GM21447 (cell line): Measurements from ENCODE around the gene MRGPRX3.
"Not testable (repeated sequence)": the region's sequence is repeated elsewhere in the genome, so short reads cannot be mapped to it uniquely, and the experiment has no call there.

Experiments used
- ATAC-seq: cut with Tn5 transposase; IDR thresholded peaks from one replicate; pipeline ENCODE4 v1.9.1; 2021; ENCODE audit not compliant: unreplicated experiment

MRGPRX3 gene

DNA sequence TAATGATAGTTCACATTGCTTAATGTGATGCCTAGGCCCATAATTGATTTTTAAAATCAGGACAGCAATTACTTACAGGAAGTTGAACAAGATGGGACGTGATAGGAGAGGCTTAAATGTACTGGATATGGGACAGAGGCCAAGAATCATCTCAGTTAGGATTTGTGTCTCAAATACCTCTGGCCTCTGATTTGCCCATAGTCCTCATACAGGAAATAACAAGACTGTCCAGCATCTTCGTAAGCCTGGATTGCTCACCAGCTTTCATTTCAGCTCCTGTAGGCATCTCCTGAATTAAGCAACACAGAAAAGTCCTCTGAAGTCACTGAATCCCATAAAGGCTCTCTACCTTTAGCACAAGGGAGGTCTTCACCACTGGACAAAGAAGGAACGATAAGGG lies at the start of gene MRGPRX3:
MRGPRX3 (plus strand) TSS at position 231 of the 400 bp plus-strand sequence. CDS start 4,632 bp downstream, outside the sequence.
- no peak for ATAC-seq

DNA sequence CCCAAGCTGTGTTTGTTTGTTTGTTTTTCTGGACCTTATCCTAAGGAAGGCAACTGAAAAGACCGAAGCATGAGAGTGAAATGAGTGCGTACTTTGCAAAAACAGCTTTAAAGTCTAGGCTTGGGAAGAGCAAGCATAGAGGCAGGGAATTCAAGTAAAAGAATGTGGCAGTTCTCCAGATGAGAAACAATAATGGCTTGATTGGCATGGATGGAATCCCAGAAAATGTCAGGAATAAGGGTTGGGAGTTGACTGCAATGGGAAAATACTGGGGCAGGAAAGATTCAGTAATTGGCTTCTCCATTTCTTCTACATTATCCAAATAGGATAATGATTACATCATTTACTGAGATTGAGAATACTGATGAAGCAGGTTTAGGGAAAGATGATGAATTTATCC lies 44.0 kb upstream of the MRGPRX3 start:
- ATAC-seq: no peak

DNA sequence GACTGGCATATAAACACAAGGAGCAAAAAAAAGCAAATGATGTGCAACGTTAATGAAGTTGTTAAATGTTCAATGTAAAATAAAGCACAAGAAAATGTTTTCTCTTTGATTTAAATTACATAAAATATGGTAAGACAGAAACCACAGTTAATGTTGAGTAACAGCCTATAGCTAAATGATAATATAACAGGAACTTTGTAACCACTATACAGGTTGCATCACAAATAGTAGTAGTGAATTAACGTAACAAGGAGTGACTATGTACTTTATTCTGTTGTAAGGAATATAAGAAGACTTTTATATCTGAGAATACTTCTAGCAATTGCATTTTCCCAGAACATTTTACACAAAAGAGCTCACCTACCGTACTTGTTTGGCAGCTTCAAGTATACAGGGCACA lies 43.4 kb upstream of the MRGPRX3 start:
- ATAC-seq: no peak

DNA sequence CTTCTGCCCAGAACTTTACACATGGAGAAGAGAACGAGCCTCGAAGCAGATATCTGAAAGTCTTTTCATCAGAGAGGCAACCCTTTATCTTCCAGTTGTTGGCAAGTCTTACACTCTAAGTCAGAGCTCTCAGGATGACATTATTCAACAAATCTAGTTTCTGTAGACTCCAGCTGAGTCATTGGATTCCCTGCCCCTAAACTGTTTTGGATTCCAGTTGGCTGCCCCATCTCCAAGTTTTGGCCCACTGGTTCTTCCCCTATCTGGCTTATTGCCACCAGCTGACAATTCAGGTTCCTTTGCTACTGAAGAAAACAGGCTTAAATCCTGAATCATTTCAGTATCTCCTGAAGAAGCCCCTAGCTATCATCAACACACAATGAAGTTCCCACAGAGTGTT lies 40.6 kb upstream of the MRGPRX3 start:
- ATAC-seq: no peak

DNA sequence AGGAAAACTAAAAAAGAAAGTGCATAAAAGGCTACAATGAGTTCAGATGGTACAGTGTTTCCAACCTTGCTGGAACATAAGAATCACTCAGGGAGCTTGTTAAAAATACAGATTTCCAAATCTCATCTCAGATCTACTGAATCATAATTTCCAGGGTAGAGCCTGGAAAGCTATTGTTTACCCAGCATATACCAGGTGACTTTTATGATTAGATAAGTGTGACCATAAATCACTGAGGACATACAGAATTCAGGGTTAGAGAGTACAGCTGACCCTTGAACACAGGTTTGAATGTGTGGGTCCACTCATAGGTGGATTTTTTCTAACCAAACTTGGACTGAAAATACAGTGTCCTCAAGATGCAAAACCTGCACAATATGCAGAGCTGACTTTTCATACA lies 38.4 kb upstream of the MRGPRX3 start:
- ATAC-seq: no peak

DNA sequence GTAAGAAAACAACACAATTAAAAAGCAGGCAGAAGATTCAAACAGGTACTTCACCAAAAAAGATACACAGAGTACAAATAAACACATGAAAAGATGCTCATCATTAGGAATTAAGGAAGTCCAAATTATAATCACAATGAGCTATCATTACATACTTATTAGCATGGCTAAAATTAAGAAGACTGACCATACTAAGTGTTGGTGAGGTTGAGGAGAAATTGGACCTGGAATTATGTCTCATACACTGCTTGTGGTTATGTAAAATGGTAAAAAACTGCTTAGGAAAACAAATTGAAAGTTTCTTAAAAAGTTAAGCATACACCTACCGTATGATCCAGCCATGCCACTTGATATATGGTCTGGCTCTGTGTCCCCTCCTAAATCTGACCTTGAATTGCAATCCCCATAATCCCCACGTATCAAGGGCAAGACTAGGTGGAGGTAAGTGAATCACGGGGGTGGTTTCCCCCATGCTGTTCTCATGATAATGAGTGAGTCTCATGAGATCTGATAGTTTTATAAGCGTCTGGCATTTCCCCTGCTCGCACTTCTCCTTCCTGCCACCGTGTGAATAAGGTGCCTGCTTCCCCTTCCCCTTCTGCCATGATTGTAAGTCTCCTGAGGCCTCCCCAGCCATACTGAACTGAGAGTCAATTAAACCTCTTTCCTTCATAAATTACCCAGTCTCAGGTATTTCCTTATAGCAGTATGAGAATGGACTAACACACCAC lies 31.3 kb upstream of the MRGPRX3 start:
- no peak for ATAC-seq

DNA sequence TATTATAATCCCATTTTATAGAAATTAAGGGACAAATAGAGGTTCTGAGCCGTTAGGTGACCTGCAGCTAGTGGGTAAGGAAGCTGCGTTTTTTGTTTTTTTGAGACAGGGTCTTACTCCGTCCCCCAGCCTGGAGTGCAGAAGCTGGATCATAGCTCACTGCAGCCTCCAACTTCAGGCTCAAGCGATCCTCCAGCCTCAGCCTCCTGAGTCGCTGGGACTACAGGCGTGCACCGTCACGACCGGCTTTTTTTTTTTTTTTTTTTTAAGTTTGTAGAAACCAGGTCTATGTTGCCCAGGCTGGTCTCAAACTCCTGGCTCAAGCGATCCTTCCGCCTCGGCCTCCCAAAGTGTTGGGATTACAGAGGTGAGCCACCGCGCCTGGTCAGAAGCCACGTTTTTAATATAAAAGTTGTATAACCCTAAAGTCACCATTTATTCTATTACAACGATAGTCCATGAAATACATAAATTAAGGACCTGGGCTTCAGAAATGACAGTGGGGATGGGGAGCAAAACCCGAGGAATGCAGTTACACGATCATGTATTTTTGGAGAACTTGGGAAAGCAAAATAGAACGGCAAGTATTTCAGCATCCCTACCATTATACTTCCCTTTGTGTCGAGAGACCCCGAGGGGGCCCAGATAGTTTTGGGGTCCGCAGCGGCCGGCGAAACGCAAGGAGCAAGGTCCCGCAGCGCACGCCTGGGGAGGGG lies 27.1 kb upstream of the MRGPRX3 start:
- peak; percentile 14 for ATAC-seq

DNA sequence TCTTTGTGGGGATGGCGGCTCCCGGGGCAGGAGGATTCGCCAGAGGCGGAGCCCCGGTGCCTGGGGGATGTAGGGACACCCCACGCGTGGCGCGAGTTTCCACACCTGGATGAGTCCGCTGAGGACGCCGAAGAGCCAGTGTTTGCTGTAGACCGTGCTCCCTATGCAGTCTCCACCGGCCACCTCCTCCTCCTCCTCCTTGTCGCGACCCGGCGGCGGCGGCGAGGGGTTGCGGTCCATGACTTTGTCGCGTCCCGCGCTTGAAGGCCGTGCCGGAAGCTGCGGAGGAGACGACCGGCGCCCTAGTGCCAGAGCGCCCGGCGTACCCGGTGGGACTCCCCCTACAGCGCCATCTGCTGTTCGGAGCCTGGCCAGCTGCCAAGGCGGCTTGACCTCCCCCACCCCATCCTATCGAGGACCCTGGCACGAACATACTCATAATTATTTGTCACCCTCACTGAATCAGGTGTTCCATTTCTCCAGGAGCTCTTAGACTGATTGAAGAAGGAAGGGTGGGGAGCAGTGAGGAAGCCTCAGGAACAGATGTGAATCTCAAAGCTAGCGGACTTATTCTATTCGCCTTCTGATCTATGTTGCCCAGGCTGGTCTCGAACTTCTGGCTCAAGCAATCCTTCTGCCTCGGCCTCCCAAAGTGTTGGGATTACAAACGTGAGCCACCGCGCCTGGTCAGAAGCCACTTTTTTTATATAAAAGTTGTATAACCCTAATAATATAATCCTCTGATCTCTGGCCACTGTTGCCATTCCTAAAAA lies 26.4 kb upstream of the MRGPRX3 start, which contains the start of gene SAAL1:
SAAL1 (minus strand) TSS at position 281 of the 773 bp plus-strand sequence; CDS start at position 240, 41 bp downstream.
- ATAC-seq: peak; percentile 96

DNA sequence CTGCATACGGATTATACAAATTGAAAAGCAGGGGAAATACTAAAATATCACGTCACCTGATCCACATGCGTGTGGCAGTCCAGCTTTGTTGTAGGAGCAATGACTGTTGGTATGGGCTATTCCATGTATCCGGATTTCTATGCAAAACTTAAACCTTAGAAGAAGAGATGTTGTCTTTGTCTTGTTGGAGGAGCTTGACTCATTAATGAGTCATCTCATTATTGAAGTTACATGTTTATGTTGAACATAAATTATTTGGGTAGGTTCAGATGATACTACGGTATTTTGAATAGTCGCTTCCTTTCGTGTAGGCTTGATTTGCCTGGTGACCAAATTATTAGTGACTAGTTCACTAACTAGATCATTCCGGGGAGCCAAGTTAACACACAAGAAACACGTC lies 25.7 kb upstream of the MRGPRX3 start:
- no peak for ATAC-seq

DNA sequence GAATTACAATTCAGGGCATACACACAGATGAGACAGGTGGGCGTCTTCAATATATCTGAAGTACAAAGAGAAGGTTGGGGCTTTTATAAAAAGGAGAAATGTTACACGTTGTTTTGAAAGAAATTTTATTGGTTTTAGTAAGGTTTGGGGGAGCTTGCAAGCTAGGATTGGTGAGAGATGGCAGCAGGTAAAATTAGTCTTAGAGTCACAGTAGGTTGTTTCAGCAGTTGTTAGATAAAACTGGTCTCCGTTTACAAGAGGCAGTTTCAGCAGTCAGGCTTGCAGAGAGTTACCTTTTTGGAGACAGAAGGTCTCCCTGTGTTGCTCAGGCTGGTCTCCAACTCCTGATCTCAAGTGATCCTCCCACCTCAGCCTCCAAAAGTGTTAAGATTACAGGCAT lies 24.1 kb upstream of the MRGPRX3 start:
- no peak for ATAC-seq

DNA sequence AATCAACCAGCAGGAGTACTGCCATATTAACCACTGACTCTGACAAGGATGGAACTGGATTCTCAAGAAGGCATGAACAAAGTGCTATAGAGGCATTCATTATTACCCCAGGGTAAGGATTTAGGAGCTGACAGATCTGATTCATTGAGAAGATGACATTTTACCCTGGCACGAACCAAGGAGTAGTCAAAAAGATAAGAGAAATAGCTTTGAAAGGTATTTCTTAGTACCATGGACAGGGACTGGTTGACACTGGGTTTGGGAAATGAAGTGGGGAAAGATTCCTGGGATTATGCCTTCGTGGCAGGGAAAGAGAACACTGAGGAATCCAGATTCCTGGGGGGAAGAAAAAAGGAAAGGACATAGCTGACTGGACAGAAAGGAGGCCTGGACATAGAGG lies 21.4 kb upstream of the MRGPRX3 start:
- no peak for ATAC-seq

DNA sequence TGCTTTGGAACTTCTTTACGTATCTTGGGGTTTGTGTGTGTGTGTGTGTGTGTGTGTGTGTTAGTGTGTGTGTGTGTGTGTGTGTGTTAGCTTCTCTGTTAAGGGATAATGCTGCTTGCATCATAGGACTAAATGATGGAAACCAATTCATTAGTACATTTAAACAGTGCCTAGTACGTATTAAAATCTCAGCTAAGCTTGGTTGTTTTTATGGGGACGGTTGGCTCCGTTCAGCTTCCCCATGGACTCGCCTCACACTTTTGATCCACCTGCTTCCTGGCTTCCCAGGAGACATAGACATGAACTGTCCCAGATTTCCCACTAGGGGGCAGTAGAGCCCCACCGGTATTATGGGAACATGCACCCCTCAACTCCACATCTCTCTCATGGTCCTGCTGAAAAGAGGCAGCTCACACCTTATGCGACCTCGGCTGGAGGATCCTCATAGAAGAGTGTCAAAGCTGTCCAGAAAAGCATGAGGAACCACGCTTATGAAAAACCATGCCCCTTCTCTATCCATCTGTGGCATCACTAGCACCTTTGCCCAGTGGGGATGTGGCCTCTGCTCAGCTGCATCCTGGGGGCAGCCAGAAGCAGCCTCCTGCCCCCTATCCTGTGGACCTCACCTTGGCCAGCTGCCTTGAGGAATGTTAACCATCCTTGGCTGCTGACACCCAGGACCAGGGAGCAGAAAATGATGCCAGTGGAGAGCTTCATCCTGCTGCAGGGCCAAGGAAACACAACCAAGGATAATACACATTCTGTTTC lies 16.8 kb upstream of the MRGPRX3 start:
- ATAC-seq: peak; percentile 80

DNA sequence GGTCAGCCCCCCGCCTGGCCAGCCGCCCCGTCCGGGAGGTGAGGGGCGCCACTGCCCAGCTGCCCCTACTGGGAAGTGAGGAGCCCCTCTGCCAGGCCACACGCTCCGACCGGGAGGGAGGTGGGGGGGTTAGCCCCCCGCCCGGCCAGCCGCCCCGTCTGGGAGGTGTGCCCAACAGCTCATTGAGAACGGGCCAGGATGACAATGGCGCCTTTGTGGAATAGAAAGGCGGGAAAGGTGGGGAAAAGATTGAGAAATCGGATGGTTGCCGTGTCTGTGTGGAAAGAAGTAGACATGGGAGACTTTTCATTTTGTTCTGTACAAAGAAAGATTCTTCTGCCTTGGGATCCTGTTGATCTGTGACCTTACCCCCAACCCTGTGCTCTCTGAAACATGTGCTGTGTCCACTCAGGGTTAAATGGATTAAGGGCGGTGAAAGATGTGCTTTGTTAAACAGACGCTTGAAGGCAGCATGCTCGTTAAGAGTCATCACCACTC lies 11.0 kb upstream of the MRGPRX3 start:
- not testable (repeated sequence) for ATAC-seq

DNA sequence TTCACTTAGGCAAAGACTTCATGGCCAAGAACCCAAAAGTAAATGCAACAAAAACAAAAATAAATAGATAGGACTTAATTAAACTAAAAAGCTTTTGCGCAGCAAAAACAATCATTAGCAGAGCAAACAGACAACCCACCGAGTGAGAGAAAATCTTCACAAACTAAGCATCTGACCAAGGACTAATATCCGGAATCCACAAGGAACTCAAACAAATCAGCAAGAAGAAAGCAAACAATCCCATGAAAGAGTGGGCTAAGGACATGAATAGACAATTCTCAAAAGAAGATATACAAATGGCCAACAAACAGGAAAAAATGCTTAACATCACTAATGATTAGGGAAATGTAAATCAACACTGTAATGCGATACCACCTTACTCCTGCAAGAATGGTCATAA lies 1.3 kb upstream of the MRGPRX3 start:
- not testable (repeated sequence) for ATAC-seq

DNA sequence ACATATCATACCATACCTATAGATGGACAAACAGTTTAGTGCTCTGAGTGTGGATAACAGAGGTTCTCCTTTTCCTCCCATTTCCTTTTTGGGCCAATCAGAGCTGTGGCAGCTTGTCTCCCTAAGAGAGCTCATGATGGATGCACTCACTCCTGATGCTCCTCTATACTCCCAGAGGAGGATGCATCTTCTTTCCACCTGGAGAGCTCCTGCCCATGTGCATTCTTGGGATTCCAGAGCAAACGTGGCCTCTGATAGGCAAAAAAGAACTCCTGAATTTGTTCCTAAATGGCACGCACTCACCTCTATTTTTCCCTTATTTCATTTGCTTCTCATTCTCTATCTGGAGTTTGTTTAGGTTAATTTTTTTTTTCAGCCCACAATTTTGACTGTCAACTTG lies 2.9 kb downstream of the MRGPRX3 start:
- ATAC-seq: no peak

DNA sequence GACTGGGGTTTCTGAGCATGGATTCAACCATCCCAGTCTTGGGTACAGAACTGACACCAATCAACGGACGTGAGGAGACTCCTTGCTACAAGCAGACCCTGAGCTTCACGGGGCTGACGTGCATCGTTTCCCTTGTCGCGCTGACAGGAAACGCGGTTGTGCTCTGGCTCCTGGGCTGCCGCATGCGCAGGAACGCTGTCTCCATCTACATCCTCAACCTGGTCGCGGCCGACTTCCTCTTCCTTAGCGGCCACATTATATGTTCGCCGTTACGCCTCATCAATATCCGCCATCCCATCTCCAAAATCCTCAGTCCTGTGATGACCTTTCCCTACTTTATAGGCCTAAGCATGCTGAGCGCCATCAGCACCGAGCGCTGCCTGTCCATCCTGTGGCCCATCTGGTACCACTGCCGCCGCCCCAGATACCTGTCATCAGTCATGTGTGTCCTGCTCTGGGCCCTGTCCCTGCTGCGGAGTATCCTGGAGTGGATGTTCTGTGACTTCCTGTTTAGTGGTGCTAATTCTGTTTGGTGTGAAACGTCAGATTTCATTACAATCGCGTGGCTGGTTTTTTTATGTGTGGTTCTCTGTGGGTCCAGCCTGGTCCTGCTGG lies 4.9 kb downstream of the MRGPRX3 start:
- no peak for ATAC-seq

DNA sequence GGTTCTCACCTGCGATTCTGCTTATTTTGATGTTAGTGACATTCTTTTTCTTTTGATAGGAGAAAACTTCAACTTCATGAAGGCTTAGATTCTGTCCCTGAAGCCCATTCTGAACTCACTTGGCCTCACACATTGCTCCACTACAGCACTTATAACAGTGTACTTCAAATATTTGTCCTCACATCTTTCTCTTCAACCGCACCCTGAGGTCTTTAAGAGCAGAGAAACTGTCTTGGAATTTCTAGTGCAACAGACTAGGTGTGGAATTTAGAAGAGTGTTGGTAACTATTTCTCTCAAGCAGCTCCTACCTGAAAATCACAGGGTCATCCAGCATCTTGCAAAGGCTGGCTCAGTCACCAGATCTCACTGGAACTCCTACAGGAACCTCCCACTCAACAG lies 7.8 kb downstream of the MRGPRX3 start:
- no peak for ATAC-seq

DNA sequence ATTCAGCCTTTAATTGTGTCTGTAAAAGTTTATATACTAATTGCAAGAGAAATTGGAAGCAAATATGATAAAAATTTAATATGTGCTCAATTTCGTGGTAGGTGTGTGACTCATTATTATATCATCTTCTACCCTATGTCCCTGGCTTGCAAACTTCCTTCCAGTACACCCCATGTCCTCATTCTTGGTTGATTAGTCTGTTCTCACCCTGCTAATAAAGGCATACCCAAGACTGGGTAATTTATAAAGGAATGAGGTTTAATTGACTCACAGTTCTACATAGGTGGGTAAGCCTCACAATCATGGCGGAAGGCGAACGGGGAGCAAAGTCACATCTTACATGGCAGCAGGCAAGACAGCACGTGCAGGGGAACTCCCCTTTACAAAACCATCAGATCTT lies 11.9 kb downstream of the MRGPRX3 start:
- no peak for ATAC-seq

DNA sequence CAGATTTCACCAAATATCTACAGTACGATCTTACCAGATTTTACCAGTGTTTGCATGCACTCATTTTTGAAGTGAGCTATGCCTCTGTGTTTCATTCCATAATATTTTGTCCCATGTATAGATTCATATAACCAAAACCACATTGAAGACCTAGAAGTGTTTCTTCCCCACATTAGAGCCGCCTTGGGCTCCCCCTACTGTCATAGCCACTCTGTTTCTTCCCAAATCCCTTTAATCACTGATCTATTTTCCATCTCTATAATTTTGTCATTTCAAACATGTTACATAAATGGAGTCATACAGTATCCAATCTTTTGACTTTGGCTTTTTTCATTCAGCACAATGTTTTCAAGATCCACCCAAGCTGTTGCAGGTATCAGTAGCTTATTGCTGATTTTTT lies 12.7 kb downstream of the MRGPRX3 start:
- no peak for ATAC-seq

DNA sequence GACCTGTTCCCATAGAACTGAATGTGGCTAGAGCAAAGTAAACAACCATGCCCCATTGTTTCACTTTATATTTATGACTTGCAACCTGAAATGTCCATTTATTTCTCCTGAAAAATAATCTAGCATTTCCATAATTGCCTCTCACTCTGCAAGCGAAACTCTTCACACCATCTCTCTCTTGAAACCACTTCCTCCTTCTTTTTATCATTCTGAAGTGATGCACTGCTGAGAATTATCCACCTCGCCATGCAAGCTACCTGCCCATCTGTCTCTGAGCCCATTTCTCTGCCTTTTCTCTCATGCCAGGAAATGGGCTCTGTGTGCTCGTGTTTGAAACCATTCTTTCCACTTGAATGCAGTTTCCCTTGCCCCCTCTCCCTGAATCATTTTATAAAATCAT lies 13.5 kb downstream of the MRGPRX3 start:
- ATAC-seq: no peak
